Measurements from ENCODE around the gene HBG2.
"Not testable (repeated sequence)": the region's sequence is repeated elsewhere in the genome, so short reads cannot be mapped to it uniquely, and the experiment has no call there.

Gene HBG2

GRCh38 chr11:5254646-5255413, at the start of gene HBG2:
HBG2 (minus strand) TSS chr11:5254781; CDS start chr11:5254728, 53 bp downstream.
- DNase-seq (ENCODE audit: low read depth, low spot score) = not testable (repeated sequence)

GRCh38 chr11:5304046-5304445, 49.5 kb upstream of the HBG2 start:
- DNase-seq (ENCODE audit: low read depth, low spot score) = no peak

- DNase-seq (ENCODE audit: low read depth, low spot score) = no peak
These were observed 49.0 kb upstream of the HBG2 start for GRCh38 chr11:5303626-5304025.

GRCh38 chr11:5301846-5302245, 47.3 kb upstream of the HBG2 start, which contains the start of gene OR51B4:
OR51B4 (minus strand) TSS chr11:5301946; CDS start chr11:5301946, 0 bp downstream.
- DNase-seq (ENCODE audit: low read depth, low spot score) = no peak

GRCh38 chr11:5300251-5300650, 45.7 kb upstream of the HBG2 start:
- no peak for DNase-seq (ENCODE audit: low read depth, low spot score)

- no peak for DNase-seq (ENCODE audit: low read depth, low spot score)
These were observed 43.9 kb upstream of the HBG2 start for GRCh38 chr11:5298451-5298850.

GRCh38 chr11:5297721-5298323, 43.2 kb upstream of the HBG2 start:
- no peak for DNase-seq (ENCODE audit: low read depth, low spot score)

- DNase-seq (ENCODE audit: low read depth, low spot score) = not testable (repeated sequence)
These were observed 39.9 kb upstream of the HBG2 start for GRCh38 chr11:5294342-5294995.

GRCh38 chr11:5293028-5293427, 38.4 kb upstream of the HBG2 start:
- no peak for DNase-seq (ENCODE audit: low read depth, low spot score)

- no peak for DNase-seq (ENCODE audit: low read depth, low spot score)
These were observed 36.7 kb upstream of the HBG2 start for GRCh38 chr11:5291207-5291838.

GRCh38 chr11:5290106-5290505, 35.5 kb upstream of the HBG2 start:
- no peak for DNase-seq (ENCODE audit: low read depth, low spot score)

- DNase-seq (ENCODE audit: low read depth, low spot score) = no peak
These were observed 35.1 kb upstream of the HBG2 start for GRCh38 chr11:5289696-5290095.

- DNase-seq (ENCODE audit: low read depth, low spot score) = no peak
These were observed 34.4 kb upstream of the HBG2 start for GRCh38 chr11:5288906-5289550.

- DNase-seq (ENCODE audit: low read depth, low spot score) = no peak
These were observed 33.7 kb upstream of the HBG2 start for GRCh38 chr11:5288108-5288905.

- DNase-seq (ENCODE audit: low read depth, low spot score) = no peak
These were observed 32.3 kb upstream of the HBG2 start for GRCh38 chr11:5286901-5287300.

GRCh38 chr11:5286351-5286750, 31.8 kb upstream of the HBG2 start:
- DNase-seq (ENCODE audit: low read depth, low spot score) = no peak

- no peak for DNase-seq (ENCODE audit: low read depth, low spot score)
These were observed 31.2 kb upstream of the HBG2 start for GRCh38 chr11:5285703-5286340.

GRCh38 chr11:5284637-5285036, 30.1 kb upstream of the HBG2 start:
- no peak for DNase-seq (ENCODE audit: low read depth, low spot score)

GRCh38 chr11:5283882-5284281, 29.3 kb upstream of the HBG2 start:
- DNase-seq (ENCODE audit: low read depth, low spot score) = no peak

GRCh38 chr11:5283086-5283485, 28.5 kb upstream of the HBG2 start:
- no peak for DNase-seq (ENCODE audit: low read depth, low spot score)

Measured in brain pericyte (primary cell).